Mucosa of descending colon (tissue), 3 donors: ENCODE results near the gene VMP1. TPM values are rescaled to one million over a fixed set of nuclear protein-coding genes. Genes with fewer than 3 reads are reported as not detected.
"Not testable (repeated sequence)": the region's sequence is repeated elsewhere in the genome, so short reads cannot be mapped to it uniquely, and the experiment has no call there.

Source experiments
- ATAC-seq: fragments of 200-7000 bp; cut with Tn5 transposase; one replicate; pipeline ENCODE4 v1.9.1; 2020; ENCODE audit warnings: mild to moderate bottlenecking, moderate library complexity
- DNase-seq, 3 donors: peaks; one replicate each; pipeline ENCODE4 v3.0.0-alpha.2; 2020
- H3K36me3 ChIP-seq: fragments of 200-600 bp; one replicate; pipeline ENCODE4 v1.8.0; 2021; ENCODE audit warnings: low read depth, mild to moderate bottlenecking
- H3K4me1 ChIP-seq: fragments of 200-600 bp; one replicate; pipeline ENCODE4 v1.8.0; 2021; ENCODE audit warnings: low read depth, mild to moderate bottlenecking
- H3K4me3 ChIP-seq: fragments of 200-600 bp; one replicate; pipeline ENCODE4 v1.8.0; 2021; ENCODE audit warnings: mild to moderate bottlenecking
- H3K9me3 ChIP-seq: fragments of 200-600 bp; one replicate; pipeline ENCODE4 v1.8.0; 2021; ENCODE audit warnings: mild to moderate bottlenecking
- intact Hi-C, 2 donors: fragments of 100-400 bp; cut with DNase I in 1 of 2; cut with micrococcal nuclease in 1 of 2; formaldehyde crosslinking; loops; one replicate each; pipeline versions ENCODE4 v1.11.0 to v1.11.1; 2022; cut with DNase I, micrococcal nuclease
- total RNA-seq, 3 donors: library from RNA; stranded (reverse); fragmentation: NEBNext Ultra II Directional in 2 of 3; extraction: Animal tissue kit (Norgen Biotek cat#: 25700) in 2 of 3; gene quantifications; one replicate each; pipeline versions ENCODE4 v1.2.1 to v1.2.4, GENCODE V29; 2021 to 2023
- TF ChIP-seq, protein P1 (sequence below): fragments of 200-600 bp; IDR thresholded peaks from one replicate; pipeline ENCODE4 v1.8.0; 2022; ENCODE audit warnings: antibody characterized with exemption, mild to moderate bottlenecking
- donor health status: DM: no; HTN: no; CAD: no; lungs with moderate emphysema.
- donor health status: DM: no; HTN: no; CAD: no.
- donor health status: DM: no; HTN: yes; CAD: no.

The VMP1 gene
- total RNA-seq, 3 donors from 2014 or later = 257 to 361 (median 266) TPM

DNA sequence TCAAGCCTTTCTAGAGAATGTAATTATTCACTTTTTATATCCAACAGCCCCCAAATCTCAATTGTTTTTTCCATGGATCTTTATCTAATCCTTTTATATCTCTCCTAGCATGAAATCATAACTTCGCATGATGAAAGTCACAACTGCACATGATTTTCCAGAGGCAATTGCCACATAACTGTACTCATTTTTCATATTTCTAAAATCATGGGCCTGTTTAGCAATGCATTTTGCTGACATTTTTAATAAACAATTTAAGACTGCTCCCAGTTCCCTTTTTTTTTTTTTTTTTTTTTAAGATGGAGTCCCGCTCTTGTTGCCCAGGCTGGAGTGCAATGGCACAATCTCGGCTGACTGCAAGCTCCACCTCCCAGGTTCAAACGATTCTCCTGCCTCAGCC lies 83.5 kb downstream of the VMP1 start:
- no peak for DNase-seq
- ATAC-seq = no peak
- Histone ChIP-seq H3K4me1 (peaks cover 21% of the 10 kb centered on the region), H3K9me3 (no peaks in the 10 kb centered on the region), H3K36me3 (peaks cover 8% of the 10 kb centered on the region), H3K4me3 (no peak overlapping the region)
- intact Hi-C loops = no loop called here
- TF ChIP-seq, protein P1, sequence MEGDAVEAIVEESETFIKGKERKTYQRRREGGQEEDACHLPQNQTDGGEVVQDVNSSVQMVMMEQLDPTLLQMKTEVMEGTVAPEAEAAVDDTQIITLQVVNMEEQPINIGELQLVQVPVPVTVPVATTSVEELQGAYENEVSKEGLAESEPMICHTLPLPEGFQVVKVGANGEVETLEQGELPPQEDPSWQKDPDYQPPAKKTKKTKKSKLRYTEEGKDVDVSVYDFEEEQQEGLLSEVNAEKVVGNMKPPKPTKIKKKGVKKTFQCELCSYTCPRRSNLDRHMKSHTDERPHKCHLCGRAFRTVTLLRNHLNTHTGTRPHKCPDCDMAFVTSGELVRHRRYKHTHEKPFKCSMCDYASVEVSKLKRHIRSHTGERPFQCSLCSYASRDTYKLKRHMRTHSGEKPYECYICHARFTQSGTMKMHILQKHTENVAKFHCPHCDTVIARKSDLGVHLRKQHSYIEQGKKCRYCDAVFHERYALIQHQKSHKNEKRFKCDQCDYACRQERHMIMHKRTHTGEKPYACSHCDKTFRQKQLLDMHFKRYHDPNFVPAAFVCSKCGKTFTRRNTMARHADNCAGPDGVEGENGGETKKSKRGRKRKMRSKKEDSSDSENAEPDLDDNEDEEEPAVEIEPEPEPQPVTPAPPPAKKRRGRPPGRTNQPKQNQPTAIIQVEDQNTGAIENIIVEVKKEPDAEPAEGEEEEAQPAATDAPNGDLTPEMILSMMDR = no peak

DNA sequence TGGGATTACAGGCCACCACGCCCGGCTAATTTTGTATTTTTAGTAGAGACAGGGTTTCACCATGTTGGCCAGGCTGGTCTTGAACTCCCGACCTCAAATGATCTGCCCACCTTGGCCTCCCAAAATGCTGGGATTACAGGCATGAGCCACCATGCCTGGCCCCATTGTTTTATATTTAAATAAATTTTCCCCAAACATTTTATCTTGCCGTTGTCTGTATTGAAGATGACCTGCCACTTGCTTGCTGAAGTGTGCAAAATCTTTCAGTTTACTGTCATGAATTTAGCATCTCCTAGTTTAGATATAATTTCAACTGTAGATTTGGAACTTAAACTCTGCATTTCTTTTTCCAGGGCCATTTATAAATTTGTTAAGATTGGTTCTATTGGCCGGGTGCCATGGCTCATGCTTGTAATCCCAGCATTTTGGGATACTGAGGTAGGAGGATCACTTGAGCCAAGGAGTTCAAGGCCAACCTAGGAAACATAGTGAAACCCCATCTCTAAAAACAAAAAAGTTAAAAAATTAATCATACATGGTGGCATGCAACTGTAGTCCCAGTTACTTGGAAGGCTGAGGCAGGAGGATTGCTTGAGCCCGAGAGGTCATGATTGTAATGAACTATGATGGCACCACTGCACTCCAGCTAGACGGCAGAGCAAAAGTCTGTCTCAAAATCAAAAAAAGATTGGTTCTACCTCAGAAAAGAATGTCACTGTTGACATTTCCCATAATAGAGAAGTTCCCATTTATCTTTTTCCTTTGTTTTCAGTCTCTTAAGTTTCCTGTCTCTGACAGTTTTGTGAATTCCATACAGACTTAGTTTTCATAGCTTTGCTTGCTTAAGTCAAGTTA lies 84.4 kb downstream of the VMP1 start:
- Histone ChIP-seq H3K36me3 (peaks cover under 1% of the 10 kb centered on the region), H3K4me3 (no peak overlapping the region), H3K9me3 (no peaks in the 10 kb centered on the region), H3K4me1 (peaks cover 11% of the 10 kb centered on the region)
- ATAC-seq = no peak
- TF ChIP-seq, protein P1 = no peak
- DNase-seq = no peak
- intact Hi-C loops = no loop called here

DNA sequence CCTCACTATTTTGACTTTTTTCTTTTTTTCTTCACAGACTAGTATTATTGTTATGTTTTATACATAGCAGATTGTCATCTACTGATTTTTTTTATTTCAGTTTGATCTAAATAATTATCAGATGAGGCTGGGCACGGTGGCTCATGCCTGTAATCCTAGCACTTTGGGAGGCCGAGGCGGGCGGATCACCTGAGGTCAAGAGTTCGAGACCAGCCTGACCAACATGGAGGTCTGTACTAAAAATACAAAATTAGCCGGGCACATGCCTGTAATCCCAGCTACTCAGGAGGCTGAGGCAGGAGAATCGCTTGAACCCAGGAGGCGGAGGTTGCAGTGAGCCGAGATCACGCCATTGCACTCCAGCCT lies 85.0 kb downstream of the VMP1 start:
- H3K4me1 ChIP-seq, H3K4me3 ChIP-seq, H3K9me3 ChIP-seq, ATAC-seq, DNase-seq, intact Hi-C loops, H3K36me3 ChIP-seq: not testable (repeated sequence)

DNA sequence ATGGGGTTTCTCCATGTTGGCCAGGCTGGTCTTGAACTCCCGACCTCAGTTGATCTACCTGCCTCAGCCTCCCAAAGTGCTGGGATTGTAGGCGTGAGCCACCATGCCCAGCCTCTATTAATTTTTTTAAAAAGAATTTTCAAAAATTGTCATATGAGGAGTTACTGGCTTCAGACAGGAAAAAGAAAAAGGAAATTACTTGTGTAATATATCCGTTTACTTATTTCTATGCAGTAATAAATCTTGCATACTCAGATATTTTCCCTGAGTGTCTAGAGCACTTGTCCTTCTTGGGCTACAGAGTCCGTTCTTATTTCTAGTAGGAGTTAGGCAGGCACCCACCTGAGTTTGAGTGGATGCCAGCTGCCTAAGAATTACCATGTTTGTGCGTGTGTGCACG lies 85.8 kb downstream of the VMP1 start:
- H3K9me3 ChIP-seq = no peaks in the 10 kb centered on the region
- intact Hi-C loops = no loop called here
- DNase-seq (no peak), ATAC-seq (no peak)
- no peak overlapping the region for H3K4me3 ChIP-seq
- H3K36me3 ChIP-seq = no peaks in the 10 kb centered on the region
- no peaks in the 10 kb centered on the region for H3K4me1 ChIP-seq
- TF ChIP-seq, protein P1 = no peak

DNA sequence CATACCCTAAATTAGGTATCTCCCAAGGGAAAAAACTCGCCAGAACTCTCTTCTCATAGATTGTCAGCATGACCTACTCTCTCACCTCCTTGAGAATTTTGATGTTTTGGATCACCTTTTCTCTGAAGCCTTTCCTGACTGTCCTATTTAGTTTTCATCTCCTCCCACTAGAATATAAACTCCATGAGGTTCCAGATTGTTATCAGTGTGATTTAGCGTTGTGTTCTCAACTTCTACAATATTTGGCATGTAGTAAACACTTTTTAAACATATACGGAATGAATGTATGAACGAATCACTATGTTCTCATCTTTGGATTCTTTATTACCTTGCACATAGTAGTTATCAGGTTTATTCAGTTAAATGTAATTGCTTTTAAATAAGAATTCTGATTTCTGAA lies 88.7 kb downstream of the VMP1 start:
- no peaks in the 10 kb centered on the region for H3K36me3 ChIP-seq
- no peak overlapping the region for H3K4me3 ChIP-seq
- H3K4me1 ChIP-seq = no peaks in the 10 kb centered on the region
- intact Hi-C loops = no loop called here
- no peak for ATAC-seq
- TF ChIP-seq, protein P1 = no peak
- no peak for DNase-seq
- no peaks in the 10 kb centered on the region for H3K9me3 ChIP-seq

DNA sequence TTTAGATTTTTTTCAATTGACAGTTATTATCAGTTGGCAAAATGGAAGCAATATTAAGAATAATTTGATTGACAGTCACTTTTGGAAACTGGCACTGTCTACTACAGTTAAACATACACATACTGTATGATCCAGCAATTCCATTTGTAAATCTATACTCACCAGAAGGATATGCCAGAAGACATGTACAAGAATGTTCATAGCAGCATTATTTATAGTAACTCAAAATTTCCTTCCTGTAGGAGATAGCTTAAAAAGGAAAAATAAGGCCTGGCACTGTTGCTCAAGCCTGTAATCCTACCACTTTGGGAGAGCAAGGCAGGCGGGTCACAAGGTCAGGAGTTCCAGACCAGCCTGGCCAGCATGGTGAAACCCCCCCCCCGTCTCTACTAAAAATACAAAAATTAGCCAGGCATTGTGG lies 89.3 kb downstream of the VMP1 start:
- ATAC-seq (no peak), DNase-seq (no peak)
- TF ChIP-seq, protein P1 = no peak
- no peaks in the 10 kb centered on the region for H3K9me3 ChIP-seq
- H3K4me3 ChIP-seq = no peak overlapping the region
- intact Hi-C loops = no loop called here
- H3K36me3 ChIP-seq = no peaks in the 10 kb centered on the region
- H3K4me1 ChIP-seq = no peaks in the 10 kb centered on the region
